IPS DF 19.7 (cell line): ENCODE results near the gene WWTR1.

Source experiments
- DNase-seq: peaks from one replicate; pipeline ENCODE4 v3.0.0-alpha.2; 2013; ENCODE audit warnings: low read depth, low spot score

Gene WWTR1

GRCh38 chr3:149657926-149658743 lies at the start of gene WWTR1:
Gene WWTR1, minus strand, starts transcription at chr3:149658025. Its CDS starts 719 bp downstream, at chr3:149657306.
- peak; percentile 86 for DNase-seq

DNA sequence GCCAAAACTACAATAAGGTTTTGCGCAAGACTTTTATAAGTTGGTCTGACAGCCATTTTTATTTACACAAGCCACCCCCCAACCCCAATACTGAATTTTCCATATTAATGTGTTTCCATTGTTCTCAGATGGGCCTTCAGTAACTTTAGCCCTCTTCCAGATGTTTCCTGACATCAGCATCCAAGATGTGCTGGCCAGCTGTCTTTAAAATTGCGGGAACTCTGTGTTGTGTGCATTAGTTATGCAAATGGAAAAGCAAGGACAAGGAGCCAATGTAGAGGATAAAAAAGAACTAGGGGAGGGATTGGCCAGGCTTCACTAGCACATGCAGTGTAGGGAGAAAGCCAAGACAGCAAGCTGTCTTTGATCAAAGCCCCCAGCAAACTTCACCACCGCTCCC lies 49.1 kb upstream of the WWTR1 start:
- DNase-seq: no peak

DNA sequence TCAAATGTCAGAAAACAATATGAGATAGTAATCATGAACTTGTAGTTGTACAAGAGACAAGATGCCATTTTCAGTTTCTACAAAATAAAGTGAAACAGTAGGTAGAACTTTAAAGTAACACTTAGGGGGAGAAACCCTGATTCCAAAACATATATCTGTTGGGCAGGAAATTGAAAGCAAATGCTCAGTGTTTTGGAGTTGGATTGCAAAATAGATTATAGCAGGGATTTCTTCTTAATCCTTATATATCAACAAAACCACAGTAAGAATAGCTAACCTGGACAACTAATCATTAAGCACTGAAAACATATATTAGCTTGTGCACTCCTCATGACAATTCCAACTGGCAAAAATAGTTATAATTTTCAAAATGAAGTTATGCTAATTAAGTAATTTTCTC lies 47.6 kb upstream of the WWTR1 start:
- no peak for DNase-seq

DNA sequence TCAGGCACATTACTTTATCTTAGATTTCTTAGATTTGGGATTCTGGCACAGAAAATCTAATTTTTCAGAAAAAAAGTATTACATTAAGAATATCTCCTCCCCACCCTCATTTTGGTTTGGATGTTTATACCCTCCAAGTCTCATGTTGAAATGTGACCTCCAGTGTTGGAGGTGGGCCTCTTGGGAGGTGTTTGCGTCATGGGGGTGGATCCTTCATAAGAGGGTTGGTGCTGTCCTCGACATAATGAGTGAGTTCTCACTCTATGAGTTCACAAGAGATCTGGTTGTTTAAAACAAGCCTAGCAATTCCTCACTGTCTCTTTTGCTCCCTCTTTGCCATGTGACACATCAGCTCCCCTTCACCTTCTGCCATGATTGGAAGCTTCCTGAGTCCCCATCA lies 45.6 kb upstream of the WWTR1 start:
- no peak for DNase-seq

- DNase-seq: no peak
Measured at GRCh38 chr3:149702691-149703441, 45.0 kb upstream of the WWTR1 start.

DNA sequence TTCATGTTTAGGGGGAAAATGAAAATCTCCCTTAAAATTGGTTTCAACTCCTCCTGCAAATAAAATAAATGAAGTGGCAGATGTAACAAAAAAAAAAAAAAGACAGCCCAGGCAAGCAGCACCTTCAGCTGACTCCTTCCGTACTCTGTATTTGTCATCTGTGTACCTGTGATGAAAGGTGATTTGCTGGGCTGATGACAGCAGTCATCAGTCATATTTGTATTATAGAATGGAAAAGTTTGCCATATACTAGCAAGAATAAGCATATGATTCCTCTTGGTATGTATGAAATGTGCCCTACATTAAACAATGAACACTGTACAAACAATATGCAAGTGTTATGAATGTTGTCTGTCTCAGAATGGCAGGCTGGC lies 44.1 kb upstream of the WWTR1 start:
- no peak for DNase-seq

DNA sequence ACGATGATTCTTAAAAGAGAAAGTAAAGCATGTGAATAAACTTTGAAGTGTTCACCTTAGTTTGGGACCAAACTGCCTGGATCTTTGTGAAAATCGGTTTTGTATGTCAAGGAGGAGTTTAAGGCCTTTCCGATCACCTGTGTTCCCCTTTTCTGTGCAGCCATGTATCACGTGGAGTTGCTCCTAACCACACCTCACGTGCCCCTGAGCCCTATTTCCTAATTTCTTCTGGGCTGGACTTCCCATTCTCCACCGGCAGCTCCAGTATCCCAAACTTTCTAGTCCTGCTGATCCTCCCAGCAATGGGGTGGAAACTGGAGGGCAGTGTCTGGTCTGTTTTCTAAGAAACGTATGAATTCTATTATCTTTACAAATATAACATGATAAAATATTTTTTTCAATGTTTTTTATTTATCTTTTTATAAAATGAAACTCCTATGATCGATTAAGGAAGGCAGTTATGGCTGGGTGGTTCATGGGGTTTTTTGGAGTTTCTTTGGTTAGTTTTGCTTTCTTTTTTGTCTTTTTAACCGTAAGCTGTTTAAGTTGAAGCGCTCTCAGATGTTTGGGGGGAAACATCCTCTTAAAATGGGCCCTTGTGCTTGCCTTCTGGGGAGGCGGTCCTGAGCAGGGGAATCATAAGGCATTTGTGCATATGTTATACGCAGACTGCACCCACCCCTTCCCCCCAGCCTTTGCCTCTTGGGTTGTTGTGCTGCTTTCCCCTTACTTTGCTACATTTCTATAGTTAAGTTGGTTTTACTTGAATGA lies 43.6 kb upstream of the WWTR1 start:
- no peak for DNase-seq

- DNase-seq: no peak
Measured at GRCh38 chr3:149688122-149688757, 30.4 kb upstream of the WWTR1 start.

DNA sequence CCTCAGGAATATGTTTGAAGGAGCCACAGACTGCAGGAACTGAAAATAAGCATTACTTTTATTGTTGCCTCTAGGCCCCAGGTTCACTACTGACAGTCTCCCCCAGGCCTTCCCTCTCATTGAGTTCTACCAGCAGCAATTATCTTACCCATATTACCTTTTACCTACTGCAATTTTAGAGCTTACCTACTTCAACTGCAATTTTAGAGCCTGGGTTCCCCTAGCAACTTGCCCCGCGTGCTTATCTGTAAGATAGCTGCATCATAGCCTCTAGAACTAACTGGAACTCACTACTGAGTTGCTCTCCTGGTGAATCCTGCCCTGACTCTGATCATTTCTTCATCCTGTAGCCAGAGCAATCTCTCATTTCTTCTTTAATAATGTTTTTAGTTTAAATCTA lies 29.2 kb upstream of the WWTR1 start:
- no peak for DNase-seq

DNA sequence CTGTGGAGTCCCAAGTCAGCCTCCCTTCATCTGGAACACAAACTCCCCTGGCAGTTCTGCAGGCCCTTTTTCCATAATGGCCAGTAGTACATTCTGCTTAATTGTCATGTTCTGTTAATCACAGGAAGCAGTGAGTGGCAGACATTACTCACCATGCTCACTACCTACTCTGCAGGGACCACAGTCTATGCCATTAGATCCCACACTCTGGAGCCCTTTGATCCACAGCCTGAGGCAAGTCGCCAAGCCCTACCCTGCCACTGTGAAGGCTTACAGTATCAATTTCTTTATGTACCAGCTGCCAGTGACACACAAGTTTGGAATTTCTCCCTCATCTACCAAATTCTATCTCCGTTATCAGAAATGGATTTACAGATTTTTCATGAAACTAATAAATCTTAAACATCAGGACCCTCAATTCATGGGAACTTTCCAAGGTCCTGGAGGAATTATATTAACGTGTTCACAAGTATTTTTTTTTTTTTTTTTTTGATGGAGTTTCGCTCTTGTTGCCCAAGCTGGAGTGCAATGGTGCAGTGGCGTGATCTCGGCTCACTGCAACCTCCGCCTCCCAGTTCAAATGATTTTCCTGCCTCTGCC lies 20.6 kb upstream of the WWTR1 start:
- DNase-seq: no peak

DNA sequence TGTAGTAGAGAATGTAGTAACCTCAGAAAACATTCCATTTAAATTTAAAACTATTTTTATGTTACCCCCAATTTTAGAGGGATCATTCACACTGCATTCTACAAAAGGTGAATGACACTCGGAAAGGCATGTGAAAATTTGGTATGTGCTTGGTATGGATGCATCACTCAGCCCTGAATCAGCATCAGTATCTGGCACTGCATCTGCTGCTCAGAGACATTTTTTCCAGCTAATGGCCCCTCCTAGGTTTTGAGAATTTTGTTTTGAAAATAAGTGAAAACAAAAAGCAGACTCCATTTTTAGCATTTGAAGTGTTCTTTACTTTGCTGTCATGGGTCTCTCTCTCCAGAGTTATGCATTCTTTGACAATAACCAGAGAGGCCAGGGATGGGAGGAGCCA lies 15.6 kb upstream of the WWTR1 start:
- DNase-seq: no peak

DNA sequence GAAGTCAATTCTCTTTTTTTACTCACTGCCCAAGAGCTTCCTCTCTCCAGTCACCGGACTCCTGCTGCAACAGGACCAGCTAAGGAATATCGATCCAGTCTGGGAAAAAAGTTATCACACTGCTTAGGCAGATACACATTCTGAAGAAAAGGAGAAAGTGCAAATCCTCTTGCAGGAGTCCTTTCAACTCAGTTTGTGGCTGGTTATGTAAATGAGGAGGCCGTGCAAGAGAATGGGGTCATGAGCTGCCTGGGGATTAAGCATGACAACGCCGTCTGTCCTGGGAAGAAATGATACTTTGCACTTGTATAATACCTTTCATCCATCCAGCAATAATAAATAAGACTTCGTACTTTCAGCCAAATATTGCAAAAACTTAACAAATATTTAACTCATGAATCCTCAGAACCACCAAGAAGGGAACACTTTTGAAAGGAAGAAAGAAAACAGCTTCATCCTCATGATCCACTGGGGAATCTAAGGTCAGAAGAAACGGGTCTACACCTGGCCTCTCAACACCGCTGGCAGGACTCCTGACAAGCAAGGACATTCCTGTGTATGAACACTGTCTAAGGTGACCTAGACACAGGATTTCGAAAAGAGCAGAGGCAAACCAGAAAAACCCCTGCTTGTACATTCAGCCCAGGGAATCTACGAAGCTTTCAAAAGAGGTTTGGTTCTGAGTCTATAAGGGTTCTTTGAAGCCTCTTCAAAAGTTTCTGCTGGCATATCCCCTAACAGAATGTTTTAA lies 13.1 kb upstream of the WWTR1 start:
- no peak for DNase-seq

GRCh38 chr3:149667576-149667975 lies 9.8 kb upstream of the WWTR1 start:
- no peak for DNase-seq

- no peak for DNase-seq
Measured at GRCh38 chr3:149663966-149664365, 6.1 kb upstream of the WWTR1 start.

GRCh38 chr3:149662240-149662887 lies 4.5 kb upstream of the WWTR1 start:
- peak; percentile 17 for DNase-seq

DNA sequence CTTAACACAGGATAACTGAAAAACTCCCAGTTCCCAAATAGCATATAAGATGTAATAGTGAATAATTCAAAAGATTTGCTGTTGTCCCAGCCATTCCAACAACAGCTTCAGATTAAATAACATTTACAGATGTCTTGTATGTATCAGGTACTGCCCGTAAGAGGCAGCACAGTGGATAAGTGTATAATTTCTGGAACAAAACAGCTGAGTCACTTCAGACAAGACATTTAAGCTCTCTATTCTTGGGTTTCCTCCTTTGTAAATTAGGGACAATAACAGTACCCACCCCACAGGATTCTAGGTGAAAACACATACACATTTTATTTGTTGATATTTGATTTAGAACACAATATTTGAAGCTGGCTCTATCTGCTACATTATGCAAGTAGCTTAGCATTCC lies 2.6 kb upstream of the WWTR1 start:
- DNase-seq: no peak

- DNase-seq: no peak
Measured at GRCh38 chr3:149658744-149659497, 1.1 kb upstream of the WWTR1 start.

- no peak for DNase-seq
Measured at GRCh38 chr3:149657321-149657925, 402 bp downstream of the WWTR1 start.
